NCI-H2029 treated with DMSO at 0.1 percent for 48 hours (cell line): Measurements from ENCODE around the gene SV2A.
A peak's percentile ranks its signal among the peaks of the same experiment; 100 is the strongest.
"Not testable (repeated sequence)": the region's sequence is repeated elsewhere in the genome, so short reads cannot be mapped to it uniquely, and the experiment has no call there.

Source experiments
- DNase-seq: peaks from one replicate; lab custom pipeline; 2025; lab: John Stamatoyannopoulos, UW

The SV2A gene

GRCh38 chr1:149929856-149930255, 12.2 kb upstream of the SV2A start:
- no peak for DNase-seq

GRCh38 chr1:149928401-149928724, 10.7 kb upstream of the SV2A start:
- DNase-seq: no peak

- peak; percentile 90 for DNase-seq
Observed at GRCh38 chr1:149927563-149928400, 10.1 kb upstream of the SV2A start, which contains the start of gene SF3B4. SF3B4 (minus strand) TSS chr1:149927803; CDS start chr1:149927759, 44 bp downstream.

- no peak for DNase-seq
Observed at GRCh38 chr1:149927056-149927562, 9.5 kb upstream of the SV2A start.

- no peak for DNase-seq
Observed at GRCh38 chr1:149926296-149926695, 8.7 kb upstream of the SV2A start.

GRCh38 chr1:149925751-149926150, 8.1 kb upstream of the SV2A start:
- no peak for DNase-seq

GRCh38 chr1:149925345-149925744, 7.7 kb upstream of the SV2A start:
- DNase-seq: no peak

GRCh38 chr1:149923626-149924025, 6.0 kb upstream of the SV2A start:
- no peak for DNase-seq

- no peak for DNase-seq
Observed at GRCh38 chr1:149916898-149917252, 769 bp downstream of the SV2A start.

GRCh38 chr1:149916193-149916897, 1.3 kb downstream of the SV2A start:
- no peak for DNase-seq

- DNase-seq: no peak
Observed at GRCh38 chr1:149915429-149916192, 2.0 kb downstream of the SV2A start.

GRCh38 chr1:149914545-149914944, 3.1 kb downstream of the SV2A start:
- no peak for DNase-seq

GRCh38 chr1:149906570-149907075, 11.0 kb downstream of the SV2A start:
- DNase-seq: no peak

- no peak for DNase-seq
Observed at GRCh38 chr1:149903836-149904491, 13.7 kb downstream of the SV2A start.

- DNase-seq: peak; percentile 58
Observed at GRCh38 chr1:149899460-149900284, 18.0 kb downstream of the SV2A start, which contains the start of gene BOLA1. BOLA1 (plus strand) TSS chr1:149899568; CDS start chr1:149900060, 492 bp downstream.

GRCh38 chr1:149896575-149896974, 21.1 kb downstream of the SV2A start:
- no peak for DNase-seq

- DNase-seq: no peak
Observed at GRCh38 chr1:149888999-149889289, 28.7 kb downstream of the SV2A start.

- DNase-seq: peak; percentile 73
Observed at GRCh38 chr1:149888247-149888998, 29.2 kb downstream of the SV2A start.

- peak; percentile 96 for DNase-seq
Observed at GRCh38 chr1:149887456-149888246, 30.0 kb downstream of the SV2A start.

GRCh38 chr1:149887196-149887455, 30.5 kb downstream of the SV2A start:
- DNase-seq: not testable (repeated sequence)
